Measurements from ENCODE around the gene PRKAG2.

The PRKAG2 gene

GRCh38 chr7:151662251-151662826 is 214.6 kb downstream of the PRKAG2 start:
- no peak for DNase-seq

GRCh38 chr7:151661587-151661986 is 215.3 kb downstream of the PRKAG2 start:
- no peak for DNase-seq

GRCh38 chr7:151660141-151660540 is 216.8 kb downstream of the PRKAG2 start:
- DNase-seq = no peak

GRCh38 chr7:151659219-151659618 is 217.7 kb downstream of the PRKAG2 start:
- DNase-seq = no peak

GRCh38 chr7:151658778-151659177 is 218.1 kb downstream of the PRKAG2 start:
- no peak for DNase-seq

GRCh38 chr7:151657173-151657572 is 219.7 kb downstream of the PRKAG2 start:
- DNase-seq = no peak

GRCh38 chr7:151655555-151655954 is 221.4 kb downstream of the PRKAG2 start:
- DNase-seq = no peak

- DNase-seq = no peak
Observed at GRCh38 chr7:151652111-151652510, 224.8 kb downstream of the PRKAG2 start.

- DNase-seq = no peak
Observed at GRCh38 chr7:151650161-151650560, 226.8 kb downstream of the PRKAG2 start.

- DNase-seq = no peak
Observed at GRCh38 chr7:151648429-151648828, 228.5 kb downstream of the PRKAG2 start.

- DNase-seq = no peak
Observed at GRCh38 chr7:151647874-151648273, 229.0 kb downstream of the PRKAG2 start.

GRCh38 chr7:151647006-151647405 is 229.9 kb downstream of the PRKAG2 start:
- DNase-seq = no peak

GRCh38 chr7:151645311-151645710 is 231.6 kb downstream of the PRKAG2 start:
- DNase-seq = no peak

- DNase-seq = no peak
Observed at GRCh38 chr7:151644554-151644953, 232.4 kb downstream of the PRKAG2 start.

- no peak for DNase-seq
Observed at GRCh38 chr7:151642746-151643145, 234.2 kb downstream of the PRKAG2 start.

- no peak for DNase-seq
Observed at GRCh38 chr7:151641587-151641986, 235.3 kb downstream of the PRKAG2 start.

- no peak for DNase-seq
Observed at GRCh38 chr7:151637781-151638261, 239.1 kb downstream of the PRKAG2 start.

GRCh38 chr7:151634643-151635042 is 242.3 kb downstream of the PRKAG2 start:
- DNase-seq = no peak

- no peak for DNase-seq
Observed at GRCh38 chr7:151633516-151633812, 243.5 kb downstream of the PRKAG2 start.

GRCh38 chr7:151632750-151633515 is 244.0 kb downstream of the PRKAG2 start:
- peak; percentile 69 for DNase-seq

- DNase-seq = peak; percentile 90
Observed at GRCh38 chr7:151631953-151632749, 244.8 kb downstream of the PRKAG2 start.

GRCh38 chr7:151631570-151631952 is 245.4 kb downstream of the PRKAG2 start:
- peak; percentile 23 for DNase-seq

- DNase-seq = no peak
Observed at GRCh38 chr7:151630851-151631569, 245.9 kb downstream of the PRKAG2 start.
